IgD-negative memory B cell (primary cell): ENCODE measurements around the gene POLG2. TPM values are rescaled to one million over a fixed set of nuclear protein-coding genes. Genes with fewer than 3 reads are reported as not detected.
"Not testable (repeated sequence)": the region's sequence is repeated elsewhere in the genome, so short reads cannot be mapped to it uniquely, and the experiment has no call there.

Experiments
- H3K27ac Mint-ChIP-seq, 3 donors: one replicate each; pipeline ENCODE4 v1.8.0; 2020 to 2022; ENCODE audit warnings: mild to moderate bottlenecking in 3 of 3, mixed read lengths in 3 of 3, moderate library complexity in 1 of 3
- H3K27me3 Mint-ChIP-seq: one replicate; pipeline ENCODE4 v1.8.0; 2021; ENCODE audit warnings: mixed read lengths
- H3K36me3 Mint-ChIP-seq: one replicate; pipeline ENCODE4 v1.8.0; 2020; ENCODE audit warnings: mild to moderate bottlenecking, mixed read lengths
- H3K4me1 Mint-ChIP-seq, 3 donors: one replicate each; pipeline ENCODE4 v1.8.0; 2020 to 2022; ENCODE audit warnings: mixed read lengths in 3 of 3, mild to moderate bottlenecking in 1 of 3
- H3K4me3 Mint-ChIP-seq, 4 donors: one replicate each; pipeline ENCODE4 v1.8.0; 2020 to 2022; ENCODE audit warnings: mild to moderate bottlenecking in 4 of 4, mixed read lengths in 4 of 4, moderate library complexity in 3 of 4
- H3K9me3 Mint-ChIP-seq, 3 donors: one replicate each; pipeline ENCODE4 v1.8.0; 2020 to 2021; ENCODE audit warnings: mixed read lengths in 3 of 3, mild to moderate bottlenecking in 1 of 3
- polyA plus RNA-seq: library from polyadenylated mRNA; unstranded; fragments of 300-500 nt; fragmentation: Illumina TruSeq; gene quantifications from one replicate; pipeline ENCODE4 v1.2.3, GENCODE V29; 2021

Gene POLG2
- polyA plus RNA-seq, 1 donor from 2014 or later, result 9.3 TPM

- no peaks in the 10 kb centered on the region for H3K9me3 Mint-ChIP-seq
- H3K27ac Mint-ChIP-seq, result no peak overlapping the region
- H3K4me1 Mint-ChIP-seq, result peaks cover 0 to 2% (median 1%) of the 10 kb centered on the region in 3 donors
- no peak overlapping the region for H3K4me3 Mint-ChIP-seq
- peaks cover 2% of the 10 kb centered on the region for H3K36me3 Mint-ChIP-seq
- no peaks in the 10 kb centered on the region for H3K27me3 Mint-ChIP-seq
Measured at GRCh38 chr17:64480951-64481350, 15.9 kb downstream of the POLG2 start.

GRCh38 chr17:64477849-64478248 is 19.0 kb downstream of the POLG2 start:
- peaks cover 0 to 5% (median 4%) of the 10 kb centered on the region in 3 donors for H3K4me1 Mint-ChIP-seq
- peaks cover 2% of the 10 kb centered on the region for H3K36me3 Mint-ChIP-seq
- no peak overlapping the region for H3K4me3 Mint-ChIP-seq
- no peak overlapping the region for H3K27ac Mint-ChIP-seq
- H3K9me3 Mint-ChIP-seq, result no peaks in the 10 kb centered on the region
- no peaks in the 10 kb centered on the region for H3K27me3 Mint-ChIP-seq

GRCh38 chr17:64472564-64472963 is 24.3 kb downstream of the POLG2 start:
- H3K27me3 Mint-ChIP-seq, result no peaks in the 10 kb centered on the region
- no peaks in the 10 kb centered on the region for H3K9me3 Mint-ChIP-seq
- no peak overlapping the region for H3K4me3 Mint-ChIP-seq
- H3K36me3 Mint-ChIP-seq, result peaks cover 2% of the 10 kb centered on the region
- H3K27ac Mint-ChIP-seq, result no peak overlapping the region
- peaks cover 0 to 4% (median 3%) of the 10 kb centered on the region in 3 donors for H3K4me1 Mint-ChIP-seq

GRCh38 chr17:64471440-64471839 is 25.4 kb downstream of the POLG2 start:
- no peak overlapping the region for H3K4me3 Mint-ChIP-seq
- peaks cover 4% of the 10 kb centered on the region for H3K36me3 Mint-ChIP-seq
- H3K9me3 Mint-ChIP-seq, result no peaks in the 10 kb centered on the region
- no peaks in the 10 kb centered on the region for H3K27me3 Mint-ChIP-seq
- peaks cover 0 to 4% (median 3%) of the 10 kb centered on the region in 3 donors for H3K4me1 Mint-ChIP-seq
- H3K27ac Mint-ChIP-seq, result peak overlapping the region in 1 of 3 donors; percentile 50

GRCh38 chr17:64470625-64471024 is 26.2 kb downstream of the POLG2 start:
- Mint-ChIP-seq H3K9me3 (no peaks in the 10 kb centered on the region), H3K27ac (peak overlapping the region in 1 of 3 donors; percentile 47), H3K4me1 (peaks cover 0 to 4% (median 2%) of the 10 kb centered on the region in 3 donors), H3K36me3 (peaks cover 6% of the 10 kb centered on the region), H3K27me3 (no peaks in the 10 kb centered on the region), H3K4me3 (no peak overlapping the region)

GRCh38 chr17:64466834-64467233 is 30.0 kb downstream of the POLG2 start:
- not testable (repeated sequence) for H3K27me3 Mint-ChIP-seq, H3K36me3 Mint-ChIP-seq, H3K4me1 Mint-ChIP-seq, H3K9me3 Mint-ChIP-seq, H3K4me3 Mint-ChIP-seq, H3K27ac Mint-ChIP-seq

GRCh38 chr17:64466019-64466735 is 30.7 kb downstream of the POLG2 start:
- Mint-ChIP-seq H3K9me3 (no peaks in the 10 kb centered on the region), H3K27ac (no peak overlapping the region), H3K27me3 (no peaks in the 10 kb centered on the region), H3K4me3 (no peak overlapping the region), H3K36me3 (peaks cover 4% of the 10 kb centered on the region), H3K4me1 (peaks cover 0 to 1% (median 0%) of the 10 kb centered on the region in 3 donors)

GRCh38 chr17:64461788-64462187 is 35.1 kb downstream of the POLG2 start:
- Mint-ChIP-seq H3K4me1 (peaks cover 14 to 16% (median 15%) of the 10 kb centered on the region in 3 donors), H3K27ac (no peak overlapping the region), H3K9me3 (no peaks in the 10 kb centered on the region), H3K27me3 (no peaks in the 10 kb centered on the region), H3K36me3 (peaks cover 4% of the 10 kb centered on the region), H3K4me3 (no peak overlapping the region)

GRCh38 chr17:64460955-64461354 is 35.9 kb downstream of the POLG2 start:
- Mint-ChIP-seq H3K36me3 (no peaks in the 10 kb centered on the region), H3K27me3 (no peaks in the 10 kb centered on the region), H3K9me3 (no peaks in the 10 kb centered on the region), H3K4me3 (no peak overlapping the region), H3K27ac (no peak overlapping the region), H3K4me1 (peaks cover 18 to 23% (median 21%) of the 10 kb centered on the region in 3 donors)

GRCh38 chr17:64459818-64460217 is 37.0 kb downstream of the POLG2 start:
- H3K4me1 Mint-ChIP-seq, result peaks cover 23 to 29% (median 27%) of the 10 kb centered on the region in 3 donors
- not testable (repeated sequence) for H3K9me3 Mint-ChIP-seq, H3K4me3 Mint-ChIP-seq, H3K27ac Mint-ChIP-seq, H3K36me3 Mint-ChIP-seq, H3K27me3 Mint-ChIP-seq

GRCh38 chr17:64459284-64459747 is 37.5 kb downstream of the POLG2 start:
- Mint-ChIP-seq H3K4me3 (no peak overlapping the region), H3K27me3 (no peaks in the 10 kb centered on the region), H3K9me3 (no peaks in the 10 kb centered on the region), H3K27ac (no peak overlapping the region), H3K36me3 (peaks cover 4% of the 10 kb centered on the region), H3K4me1 (peaks cover 26 to 30% (median 27%) of the 10 kb centered on the region in 3 donors)

- no peaks in the 10 kb centered on the region for H3K27me3 Mint-ChIP-seq
- H3K36me3 Mint-ChIP-seq, result peaks cover 4% of the 10 kb centered on the region
- peak overlapping the region in 1 of 4 donors; percentile 85 for H3K4me3 Mint-ChIP-seq
- H3K4me1 Mint-ChIP-seq, result peaks cover 27 to 30% (median 28%) of the 10 kb centered on the region in 3 donors
- no peaks in the 10 kb centered on the region for H3K9me3 Mint-ChIP-seq
- peak overlapping the region in 1 of 3 donors; percentile 32 for H3K27ac Mint-ChIP-seq
Measured at GRCh38 chr17:64458756-64459155, 38.1 kb downstream of the POLG2 start.

GRCh38 chr17:64457156-64457555 is 39.7 kb downstream of the POLG2 start:
- H3K27ac Mint-ChIP-seq, result peak overlapping the region in 2 of 3 donors; percentile 11 to 78
- H3K4me3 Mint-ChIP-seq, result peak overlapping the region in 2 of 4 donors; percentile 58 to 85
- no peaks in the 10 kb centered on the region for H3K9me3 Mint-ChIP-seq
- H3K36me3 Mint-ChIP-seq, result peaks cover 5% of the 10 kb centered on the region
- no peaks in the 10 kb centered on the region for H3K27me3 Mint-ChIP-seq
- H3K4me1 Mint-ChIP-seq, result peaks cover 27 to 38% (median 28%) of the 10 kb centered on the region in 3 donors

- H3K9me3 Mint-ChIP-seq, result no peaks in the 10 kb centered on the region
Measured at GRCh38 chr17:64455993-64456885, 40.6 kb downstream of the POLG2 start.

GRCh38 chr17:64449545-64449944 is 47.3 kb downstream of the POLG2 start:
- Mint-ChIP-seq H3K27ac (peak overlapping the region in 2 of 3 donors; percentile 50 to 97), H3K4me3 (peak overlapping the region in 3 of 4 donors; percentile 86 to 93 (median 92)), H3K27me3 (no peaks in the 10 kb centered on the region), H3K36me3 (peaks cover 2% of the 10 kb centered on the region), H3K4me1 (peaks cover 8 to 20% (median 12%) of the 10 kb centered on the region in 3 donors), H3K9me3 (no peaks in the 10 kb centered on the region)

More at GRCh38 chr17:64455993-64456885, 40.6 kb downstream of the POLG2 start:
- no peaks in the 10 kb centered on the region for H3K27me3 Mint-ChIP-seq
- peak overlapping the region in 2 of 3 donors; percentile 11 to 78 for H3K27ac Mint-ChIP-seq
- peaks cover 27 to 38% (median 28%) of the 10 kb centered on the region in 3 donors for H3K4me1 Mint-ChIP-seq
- peaks cover 5% of the 10 kb centered on the region for H3K36me3 Mint-ChIP-seq
- peak overlapping the region; percentile 6 to 89 (median 72) for H3K4me3 Mint-ChIP-seq
